PC-3 (cell line): ENCODE results near the gene SAMD11. TPM values are rescaled to one million over a fixed set of nuclear protein-coding genes. Genes with fewer than 3 reads are reported as not detected.
A peak's percentile ranks its signal among the peaks of the same experiment; 100 is the strongest.

Source experiments
- ATAC-seq: fragments of 200-7000 bp; cut with Tn5 transposase; 2 replicates; pipeline ENCODE4 v1.9.1; 2020; ENCODE audit warnings: mild to moderate bottlenecking, moderate library complexity
- BruUV-seq: library from RNA; stranded (reverse); fragments of 400-500 nt; replicated peaks from 2 replicates; lab custom pipeline; 2021; lab: Mats Ljungman, UMichigan
- CTCF ChIA-PET: fragments of 300-600 bp; sonication (Branson Sonifier 250); formaldehyde crosslinking; loops from one replicate; lab custom pipeline; 2022; ENCODE audit warnings: antibody characterized with exemption; lab: Charles Lee
- POLR2A ChIA-PET: fragments of 300-600 bp; sonication (Branson Sonifier 250); formaldehyde crosslinking; loops from one replicate; lab custom pipeline; 2022; ENCODE audit warnings: antibody characterized with exemption; ENCODE audit not compliant: unreplicated experiment; lab: Charles Lee
- DNase-seq: peaks from one replicate; pipeline ENCODE4 v3.0.0-alpha.2; 2015
- H2AFZ ChIP-seq: fragments of 300-600 bp; sonication (generic); 2 replicates; pipeline ENCODE4 v1.6.0; 2016; ENCODE audit warnings: antibody characterized with exemption, low read length
- H3F3A ChIP-seq: fragments of 300-600 bp; sonication (generic); one replicate; pipeline ENCODE4 v1.6.0; 2017; ENCODE audit warnings: antibody characterized with exemption, low read length, control low read depth, mild to moderate bottlenecking; ENCODE audit not compliant: unreplicated experiment
- H3K27ac ChIP-seq: fragments of 300-600 bp; sonication (generic); 2 replicates; pipeline ENCODE4 v1.5.1; 2016; ENCODE audit warnings: mild to moderate bottlenecking, low read length
- H3K27me3 ChIP-seq: fragments of 300-600 bp; sonication (generic); 2 replicates; pipeline ENCODE4 v1.6.1; 2016; ENCODE audit warnings: low read length, mixed read lengths
- H3K36me3 ChIP-seq: fragments of 300-600 bp; sonication (generic); 2 replicates; pipeline ENCODE4 v1.6.1; 2016; ENCODE audit warnings: low read depth, mixed run types, low read length, mixed read lengths
- H3K4me1 ChIP-seq: fragments of 300-600 bp; sonication (generic); 2 replicates; pipeline ENCODE4 v1.5.1; 2016; ENCODE audit warnings: low read length; ENCODE audit not compliant: insufficient read depth
- H3K4me2 ChIP-seq: fragments of 300-600 bp; sonication (generic); 2 replicates; pipeline ENCODE4 v1.6.0; 2016; ENCODE audit warnings: low read length
- H3K4me3 ChIP-seq: fragments of 300-600 bp; sonication (generic); 2 replicates; pipeline ENCODE4 v1.5.1; 2016; ENCODE audit warnings: mild to moderate bottlenecking, low read length, mixed read lengths
- H3K79me2 ChIP-seq: fragments of 300-600 bp; sonication (generic); 2 replicates; pipeline ENCODE4 v1.6.1; 2017; ENCODE audit warnings: low read length, mixed read lengths
- H3K9ac ChIP-seq: fragments of 300-600 bp; sonication (generic); 2 replicates; pipeline ENCODE4 v1.6.0; 2016; ENCODE audit warnings: mild to moderate bottlenecking, low read length
- H3K9me2 ChIP-seq: fragments of 300-600 bp; sonication (generic); replicated peaks from 2 replicates; pipeline ENCODE4 v1.6.1; 2016; ENCODE audit warnings: mixed run types, low read length, mixed read lengths
- H3K9me3 ChIP-seq: fragments of 300-600 bp; sonication (generic); 2 replicates; pipeline ENCODE4 v1.6.1; 2016; ENCODE audit warnings: low read length, mixed read lengths
- H4K20me1 ChIP-seq: fragments of 300-600 bp; sonication (generic); 2 replicates; pipeline ENCODE4 v1.6.1; 2016; ENCODE audit warnings: low read length, mixed read lengths
- EZH2 ChIP-seq: fragments of 300-600 bp; sonication (generic); IDR thresholded peaks from one replicate; pipeline ENCODE4 v1.6.1; 2017; ENCODE audit warnings: antibody characterized with exemption, mild to moderate bottlenecking, low read length; ENCODE audit not compliant: unreplicated experiment
- EZH2phosphoT487 ChIP-seq: fragments of 300-600 bp; sonication (generic); IDR thresholded peaks from 2 replicates; pipeline ENCODE4 v1.6.1; 2018; ENCODE audit warnings: mild to moderate bottlenecking, antibody characterized with exemption, low read length, borderline replicate concordance
- intact Hi-C: fragments of 100-400 bp; cut with micrococcal nuclease; formaldehyde crosslinking; loops from 2 replicates; pipeline ENCODE4 v1.9.0; 2023
- total RNA-seq: library from RNA; depleted of rRNA; stranded (reverse); fragments of >200 nt; gene quantifications from 2 replicates; pipeline ENCODE4 v1.2.3, GENCODE V29; 2014
- TF ChIP-seq, protein P1 (sequence below): fragments of 300-600 bp; sonication (generic); conservative IDR thresholded peaks from 2 replicates; pipeline ENCODE4 v1.5.1; 2017; ENCODE audit warnings: antibody characterized with exemption, low read depth, mild to moderate bottlenecking, low read length

Gene SAMD11
- total RNA-seq, 1 experiment from 2014 or later = 5.8 TPM

DNA sequence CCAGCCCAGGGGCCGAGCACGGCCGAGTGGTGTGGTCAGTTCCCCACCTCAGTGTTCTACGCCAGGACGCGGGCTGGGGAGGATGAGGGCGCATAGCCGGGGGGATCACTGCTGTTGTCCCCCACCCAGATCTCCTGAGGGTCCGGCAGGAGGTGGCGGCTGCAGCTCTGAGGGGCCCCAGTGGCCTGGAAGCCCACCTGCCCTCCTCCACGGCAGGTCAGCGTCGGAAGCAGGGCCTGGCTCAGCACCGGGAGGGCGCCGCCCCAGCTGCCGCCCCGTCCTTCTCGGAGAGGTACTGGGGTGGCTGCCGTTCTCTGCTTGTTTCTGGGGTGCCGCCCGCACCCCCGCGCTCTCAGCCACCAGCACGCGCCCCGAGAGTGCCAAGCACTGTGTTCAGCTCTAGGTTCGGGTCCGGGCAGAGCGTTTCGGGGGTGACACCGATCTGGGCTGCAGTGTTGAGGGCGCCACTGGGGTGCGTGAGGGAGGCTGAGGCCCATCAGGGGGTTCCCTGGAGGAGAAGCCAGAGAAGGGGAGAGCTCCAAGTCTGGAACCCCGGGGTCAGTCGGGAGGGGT is 17.4 kb downstream of the SAMD11 start:
- ChIA-PET CTCF (no interaction called here), POLR2A (no interaction called here)
- Histone ChIP-seq H3K27ac (no peak overlapping the region), H3K9ac (no peak overlapping the region), H3K4me2 (peak overlapping the region; percentile 89), H2AFZ (peak overlapping the region; percentile 78; the same call in 1 of the 2 replicates), H3F3A (no peaks in the 10 kb centered on the region), H3K4me1 (peaks cover 22% of the 10 kb centered on the region), H3K9me2 (no peaks in the 10 kb centered on the region), H3K79me2 (no peaks in the 10 kb centered on the region), H3K4me3 (peak overlapping the region; percentile 65), H3K9me3 (no peaks in the 10 kb centered on the region), H4K20me1 (no peaks in the 10 kb centered on the region), H3K27me3 (peaks cover 27% of the 10 kb centered on the region), H3K36me3 (no peaks in the 10 kb centered on the region)
- ATAC-seq (no peak), DNase-seq (no peak)
- TF ChIP-seq, protein P1, sequence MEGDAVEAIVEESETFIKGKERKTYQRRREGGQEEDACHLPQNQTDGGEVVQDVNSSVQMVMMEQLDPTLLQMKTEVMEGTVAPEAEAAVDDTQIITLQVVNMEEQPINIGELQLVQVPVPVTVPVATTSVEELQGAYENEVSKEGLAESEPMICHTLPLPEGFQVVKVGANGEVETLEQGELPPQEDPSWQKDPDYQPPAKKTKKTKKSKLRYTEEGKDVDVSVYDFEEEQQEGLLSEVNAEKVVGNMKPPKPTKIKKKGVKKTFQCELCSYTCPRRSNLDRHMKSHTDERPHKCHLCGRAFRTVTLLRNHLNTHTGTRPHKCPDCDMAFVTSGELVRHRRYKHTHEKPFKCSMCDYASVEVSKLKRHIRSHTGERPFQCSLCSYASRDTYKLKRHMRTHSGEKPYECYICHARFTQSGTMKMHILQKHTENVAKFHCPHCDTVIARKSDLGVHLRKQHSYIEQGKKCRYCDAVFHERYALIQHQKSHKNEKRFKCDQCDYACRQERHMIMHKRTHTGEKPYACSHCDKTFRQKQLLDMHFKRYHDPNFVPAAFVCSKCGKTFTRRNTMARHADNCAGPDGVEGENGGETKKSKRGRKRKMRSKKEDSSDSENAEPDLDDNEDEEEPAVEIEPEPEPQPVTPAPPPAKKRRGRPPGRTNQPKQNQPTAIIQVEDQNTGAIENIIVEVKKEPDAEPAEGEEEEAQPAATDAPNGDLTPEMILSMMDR = no peak
- TF ChIP-seq EZH2phosphoT487 (no peak), EZH2 (no peak)
- BruUV-seq = no TSS peak
- intact Hi-C loops = no loop called here

DNA sequence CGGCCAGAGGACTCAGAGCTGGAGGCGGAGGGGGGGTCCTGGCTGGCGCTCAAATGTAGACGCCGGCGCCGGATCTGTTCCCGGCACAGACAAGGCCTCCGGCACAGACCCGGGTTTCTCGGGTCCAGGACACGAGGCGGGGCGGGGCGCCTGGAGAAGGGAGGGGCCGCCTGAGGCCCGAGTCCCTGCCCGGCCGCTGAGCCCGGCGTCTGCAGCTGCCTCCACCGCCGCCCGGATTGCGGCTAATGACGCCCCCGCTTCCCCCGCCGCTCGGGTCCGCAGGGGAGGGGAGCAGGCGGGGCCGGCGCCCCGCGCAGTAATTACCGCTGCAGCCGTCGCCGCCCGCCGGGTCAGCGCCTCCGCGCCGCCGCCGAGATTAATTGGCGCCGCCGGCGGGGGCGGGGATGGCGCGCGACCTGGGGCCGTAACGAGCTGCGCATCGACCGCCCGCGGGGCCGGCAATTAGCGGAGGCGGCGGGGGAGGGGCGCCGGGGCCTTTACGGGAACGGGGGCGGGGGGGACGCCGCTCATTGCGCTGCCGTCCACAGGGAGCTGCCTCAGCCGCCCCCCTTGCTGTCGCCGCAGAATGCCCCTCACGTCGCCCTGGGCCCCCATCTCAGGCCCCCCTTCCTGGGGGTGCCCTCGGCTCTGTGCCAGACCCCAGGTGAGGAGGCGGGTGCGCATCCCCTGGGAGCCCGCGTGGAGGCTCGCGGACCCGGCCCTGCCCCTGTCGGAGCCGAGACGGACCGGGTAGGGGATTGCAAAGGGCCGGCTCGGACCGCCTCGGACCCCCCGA is 18.1 kb downstream of the SAMD11 start:
- ChIA-PET CTCF (no interaction called here), POLR2A (interaction anchor here (0.7 kb wide), 1 partner anchor 36 kb away, joined by 3 read pairs; no protein-coding TSS in a partner anchor)
- Histone ChIP-seq H3K9me3 (no peaks in the 10 kb centered on the region), H3K4me1 (peaks cover 22% of the 10 kb centered on the region), H2AFZ (peak overlapping the region; percentile 78; the same call in 1 of the 2 replicates), H3K9me2 (no peaks in the 10 kb centered on the region), H3K36me3 (no peaks in the 10 kb centered on the region), H3K9ac (no peak overlapping the region), H3F3A (no peaks in the 10 kb centered on the region), H4K20me1 (no peaks in the 10 kb centered on the region), H3K27me3 (peaks cover 22% of the 10 kb centered on the region), H3K4me3 (peak overlapping the region; percentile 65), H3K27ac (no peak overlapping the region), H3K79me2 (no peaks in the 10 kb centered on the region), H3K4me2 (peak overlapping the region; percentile 89)
- BruUV-seq = no TSS peak
- intact Hi-C loops = no loop called here
- ATAC-seq = peak; percentile 35
- TF ChIP-seq, protein P1 = no peak
- TF ChIP-seq EZH2 = peak; percentile 24
- DNase-seq = peak; percentile 57

DNA sequence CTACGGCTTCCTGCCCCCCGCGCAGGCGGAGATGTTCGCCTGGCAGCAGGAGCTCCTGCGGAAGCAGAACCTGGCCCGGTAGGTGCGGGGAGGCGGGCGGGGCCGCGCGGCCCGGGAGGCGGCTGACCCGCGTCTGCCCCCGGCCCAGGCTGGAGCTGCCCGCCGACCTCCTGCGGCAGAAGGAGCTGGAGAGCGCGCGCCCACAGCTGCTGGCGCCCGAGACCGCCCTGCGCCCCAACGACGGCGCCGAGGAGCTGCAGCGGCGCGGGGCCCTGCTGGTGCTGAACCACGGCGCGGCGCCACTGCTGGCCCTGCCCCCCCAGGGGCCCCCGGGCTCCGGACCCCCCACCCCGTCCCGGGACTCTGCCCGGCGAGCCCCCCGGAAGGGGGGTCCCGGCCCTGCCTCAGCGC is 18.7 kb downstream of the SAMD11 start:
- Histone ChIP-seq H2AFZ (no peak overlapping the region), H3K4me3 (peak overlapping the region; percentile 65), H3K79me2 (no peaks in the 10 kb centered on the region), H3K27me3 (peaks cover 22% of the 10 kb centered on the region), H3K27ac (no peak overlapping the region), H3K4me2 (peak overlapping the region; percentile 89), H3K36me3 (peaks cover 5% of the 10 kb centered on the region; the same call in 1 of the 2 replicates), H3K9me3 (no peaks in the 10 kb centered on the region), H3F3A (no peaks in the 10 kb centered on the region), H3K9ac (no peak overlapping the region), H3K9me2 (no peaks in the 10 kb centered on the region), H3K4me1 (peaks cover 22% of the 10 kb centered on the region), H4K20me1 (no peaks in the 10 kb centered on the region)
- intact Hi-C loops = no loop called here
- no peak for TF ChIP-seq EZH2
- TF ChIP-seq EZH2phosphoT487 = no peak; the same call in 1 of the 2 replicates
- TF ChIP-seq, protein P1 = no peak
- no TSS peak for BruUV-seq
- DNase-seq (no peak), ATAC-seq (no peak; the same call in 1 of the 2 replicates)
- POLR2A ChIA-PET = interaction anchor here (0.7 kb wide), 1 partner anchor 36 kb away, joined by 3 read pairs; no protein-coding TSS in a partner anchor
- CTCF ChIA-PET = no interaction called here
